ENCODE data around the gene NUDT22. TPM values are rescaled to one million over a fixed set of nuclear protein-coding genes. Genes with fewer than 3 reads are reported as not detected.

NUDT22 gene
- polyA plus RNA-seq, 3 donors from 2014 or later = 64.9 to 95.4 (median 74.9) TPM

DNA sequence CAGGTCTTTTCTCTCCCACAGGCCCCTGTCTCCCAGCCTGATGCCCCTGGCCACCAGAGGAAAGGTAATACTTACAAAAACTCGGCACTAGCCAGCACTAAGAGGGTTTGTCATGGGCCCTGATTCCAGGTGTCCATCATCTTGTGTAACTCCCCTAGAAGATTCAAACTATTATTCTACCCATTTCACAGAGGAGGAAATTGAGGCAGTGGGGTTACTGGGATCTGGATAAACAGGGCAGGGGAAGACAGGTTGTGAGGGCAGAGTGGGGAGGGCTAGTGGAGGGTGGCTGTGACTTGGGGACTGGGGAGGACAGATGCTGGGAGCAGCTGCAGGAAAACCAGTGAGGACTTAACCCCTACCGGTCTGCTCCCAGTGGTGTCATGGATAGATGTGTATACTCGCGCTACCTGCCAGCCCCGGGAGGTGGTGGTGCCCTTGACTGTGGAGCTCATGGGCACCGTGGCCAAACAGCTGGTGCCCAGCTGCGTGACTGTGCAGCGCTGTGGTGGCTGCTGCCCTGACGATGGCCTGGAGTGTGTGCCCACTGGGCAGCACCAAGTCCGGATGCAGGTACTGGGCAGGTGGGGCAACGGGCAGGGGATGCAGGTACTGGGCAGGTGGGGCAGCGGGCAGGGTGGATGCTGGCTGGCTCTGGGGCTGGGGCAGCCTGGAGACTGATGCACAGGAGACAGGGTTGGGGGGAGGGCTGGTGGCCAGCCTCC is 9.5 kb downstream of the NUDT22 start:
- Mint-ChIP-seq H3K36me3 (no peaks in the 10 kb centered on the region), H3K9me3 (no peaks in the 10 kb centered on the region), H3K27ac (peak overlapping the region; percentile 29 to 80 (median 70)), H3K27me3 (ENCODE audit: low read depth in 3 of 3) (peaks cover 1 to 5% (median 3%) of the 10 kb centered on the region in 3 donors), H3K4me3 (peak overlapping the region; percentile 76 to 80 (median 79)), H3K4me1 (peaks cover 21 to 37% of the 10 kb centered on the region in 2 donors)
- DNase-seq = no peak

DNA sequence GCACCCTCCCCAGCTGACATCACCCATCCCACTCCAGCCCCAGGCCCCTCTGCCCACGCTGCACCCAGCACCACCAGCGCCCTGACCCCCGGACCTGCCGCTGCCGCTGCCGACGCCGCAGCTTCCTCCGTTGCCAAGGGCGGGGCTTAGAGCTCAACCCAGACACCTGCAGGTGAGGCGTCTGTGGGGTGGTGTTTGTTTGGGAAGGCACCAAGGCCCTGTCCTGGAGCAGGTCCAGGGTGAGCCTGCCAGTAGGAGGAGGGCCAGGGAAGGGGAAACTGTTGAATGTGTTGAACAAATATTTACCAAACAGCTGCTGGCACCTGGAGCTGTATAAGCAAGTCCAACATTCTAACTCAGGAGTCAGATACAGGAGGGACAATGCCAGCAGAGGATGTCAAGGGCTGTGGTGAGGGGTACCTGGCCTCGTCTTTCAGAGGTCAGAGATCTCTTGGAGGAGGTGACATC is 11.4 kb downstream of the NUDT22 start:
- no peak overlapping the region for H3K4me3 Mint-ChIP-seq

DNA sequence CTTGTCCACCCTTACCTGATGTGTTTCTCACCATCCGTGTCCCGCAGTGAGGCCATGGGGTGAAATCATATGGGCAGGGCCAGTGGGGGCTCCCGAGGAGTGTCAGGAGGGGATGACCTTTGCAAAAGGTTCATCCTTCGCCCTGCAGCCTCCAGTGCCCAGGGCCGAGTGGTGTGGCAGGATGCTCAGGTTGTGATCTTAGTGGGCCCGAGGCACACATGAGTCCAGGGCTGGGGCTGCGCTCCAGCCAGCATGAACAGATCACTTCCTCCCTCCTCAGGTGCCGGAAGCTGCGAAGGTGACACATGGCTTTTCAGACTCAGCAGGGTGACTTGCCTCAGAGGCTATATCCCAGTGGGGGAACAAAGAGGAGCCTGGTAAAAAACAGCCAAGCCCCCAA is 12.0 kb downstream of the NUDT22 start:
- peak overlapping the region; percentile 8 to 100 (median 84) for H3K27ac Mint-ChIP-seq
- peaks cover 16 to 31% of the 10 kb centered on the region in 2 donors for H3K4me1 Mint-ChIP-seq
- peaks cover 9 to 11% (median 10%) of the 10 kb centered on the region in 3 donors for H3K27me3 Mint-ChIP-seq (ENCODE audit: low read depth in 3 of 3)
- no peak overlapping the region for H3K4me3 Mint-ChIP-seq
- no peaks in the 10 kb centered on the region for H3K9me3 Mint-ChIP-seq
- DNase-seq = no peak
- H3K36me3 Mint-ChIP-seq = no peaks in the 10 kb centered on the region

More for the DNA sequence above, 11.4 kb downstream of the NUDT22 start:
- peak overlapping the region in 3 of 6 donors; percentile 26 to 100 (median 62) for H3K27ac Mint-ChIP-seq
- H3K9me3 Mint-ChIP-seq = no peaks in the 10 kb centered on the region
- DNase-seq = no peak
- H3K36me3 Mint-ChIP-seq = no peaks in the 10 kb centered on the region
- H3K4me1 Mint-ChIP-seq = peaks cover 16 to 31% of the 10 kb centered on the region in 2 donors
- peaks cover 9 to 12% (median 10%) of the 10 kb centered on the region in 3 donors for H3K27me3 Mint-ChIP-seq (ENCODE audit: low read depth in 3 of 3)

DNA sequence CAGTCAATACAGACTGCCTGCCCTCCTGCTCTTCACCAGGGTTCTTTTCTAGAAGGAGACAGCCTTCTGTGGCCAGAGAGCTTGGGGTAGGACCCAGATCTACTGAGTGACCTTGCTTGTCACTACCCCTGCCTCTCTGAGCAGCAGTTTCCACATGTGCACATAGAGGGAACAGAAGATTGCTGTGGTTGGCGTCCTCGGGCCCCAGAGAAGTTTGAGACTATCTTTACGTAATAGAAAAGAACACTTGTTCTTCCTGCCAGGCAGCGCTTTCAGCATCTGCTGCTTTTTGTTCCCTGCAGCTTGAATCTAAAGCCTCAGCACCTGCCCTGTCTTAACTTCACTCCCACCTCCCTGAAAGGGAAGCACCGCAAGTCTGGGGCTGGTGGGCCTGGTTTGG is 12.9 kb downstream of the NUDT22 start:
- peaks cover 25 to 36% of the 10 kb centered on the region in 2 donors for H3K4me1 Mint-ChIP-seq
- H3K4me3 Mint-ChIP-seq = peak overlapping the region in 4 of 5 donors; percentile 17 to 33 (median 27)
- peaks cover 10 to 17% (median 12%) of the 10 kb centered on the region in 3 donors for H3K27me3 Mint-ChIP-seq (ENCODE audit: low read depth in 3 of 3)
- H3K27ac Mint-ChIP-seq = peak overlapping the region; percentile 60 to 100 (median 87)
- peaks cover 0 to 3% (median 0%) of the 10 kb centered on the region in 3 donors for H3K36me3 Mint-ChIP-seq
- no peak for DNase-seq
- H3K9me3 Mint-ChIP-seq = no peaks in the 10 kb centered on the region

DNA sequence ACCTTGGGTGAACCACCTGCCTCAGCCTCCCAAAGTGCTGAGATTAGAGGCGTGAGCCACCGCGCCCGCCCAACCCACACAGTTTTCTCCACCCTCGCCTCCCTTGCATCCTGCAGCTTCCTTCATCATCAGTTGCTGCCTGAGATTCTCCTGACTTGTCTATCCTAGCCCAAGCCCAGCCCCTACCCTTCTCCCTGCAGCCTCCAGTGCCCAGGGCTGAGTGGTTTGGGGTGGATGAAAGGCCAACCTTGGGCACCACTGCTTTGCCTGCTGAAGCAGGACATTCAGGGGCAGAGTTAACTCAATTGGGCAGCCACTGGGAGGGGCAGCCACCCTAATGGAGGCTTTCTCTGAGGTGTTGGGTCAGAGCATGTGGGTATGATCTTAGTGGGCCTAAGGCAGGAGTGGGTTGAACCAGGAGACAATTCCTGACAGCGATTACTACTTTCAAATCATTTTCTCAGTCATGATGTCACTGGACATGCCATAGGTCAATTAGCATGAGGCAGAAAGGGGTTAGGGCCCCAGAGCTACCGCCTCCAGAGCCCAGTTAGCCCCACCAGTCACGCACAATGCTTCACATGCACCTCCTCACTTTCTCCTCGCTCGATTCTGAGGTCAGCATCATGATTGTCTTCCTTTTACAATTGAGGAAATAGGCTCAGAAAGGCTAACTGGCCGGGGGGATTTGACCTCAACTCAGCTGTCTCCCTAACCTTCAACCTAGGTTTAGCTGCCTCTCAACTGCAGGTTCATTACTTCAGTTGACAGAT is 13.8 kb downstream of the NUDT22 start:
- Mint-ChIP-seq H3K36me3 (peaks cover 0 to 3% (median 0%) of the 10 kb centered on the region in 3 donors), H3K27me3 (ENCODE audit: low read depth in 3 of 3) (peaks cover 12 to 17% (median 13%) of the 10 kb centered on the region in 3 donors), H3K4me1 (peaks cover 27 to 36% of the 10 kb centered on the region in 2 donors), H3K4me3 (peak overlapping the region; percentile 84 to 94 (median 85)), H3K27ac (peak overlapping the region; percentile 99 to 100 (median 99)), H3K9me3 (no peaks in the 10 kb centered on the region)
- no peak for DNase-seq

DNA sequence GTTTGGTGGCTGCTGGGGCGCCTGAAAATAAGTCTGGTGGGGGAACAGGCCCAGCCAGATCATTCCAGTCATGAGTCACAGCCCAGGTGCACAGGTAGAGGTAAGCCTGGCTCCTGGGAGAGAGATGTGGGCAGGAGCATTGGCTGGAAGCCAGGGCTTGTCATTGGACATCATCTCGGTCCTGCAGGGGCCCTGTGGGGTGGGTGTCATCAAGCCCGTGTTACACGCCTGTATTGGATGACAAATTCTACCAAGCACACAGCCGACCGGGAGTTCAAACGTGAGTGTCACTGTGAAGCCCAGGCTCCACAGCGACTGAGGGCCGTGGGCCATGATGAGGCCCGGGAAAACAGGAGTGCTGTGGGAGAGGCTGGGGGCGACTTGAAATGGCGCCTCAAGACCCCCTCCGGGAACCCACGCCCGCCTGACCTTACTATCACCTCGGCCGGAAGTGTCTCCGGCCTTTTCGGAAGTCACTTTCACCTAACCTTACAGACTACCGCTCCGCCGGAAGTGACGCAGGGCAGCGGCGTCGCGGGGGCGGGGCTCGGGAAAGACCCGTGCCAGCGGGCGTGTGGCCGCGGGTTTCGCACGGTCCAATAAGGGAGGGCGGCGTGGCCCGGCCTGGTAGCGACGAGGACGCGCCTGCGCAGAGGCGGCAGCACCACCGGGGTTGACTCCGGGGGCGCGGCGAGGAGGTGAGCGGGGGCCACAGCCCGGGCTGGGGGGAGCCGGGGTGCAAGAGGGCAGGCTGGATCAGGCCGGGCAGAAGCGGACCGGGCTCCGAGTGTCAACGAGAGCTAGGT is 14.6 kb downstream of the NUDT22 start, which contains the start of gene FKBP2:
Gene FKBP2, plus strand, starts transcription at position 661 of the 806 bp plus-strand sequence. CDS start 1,293 bp downstream, outside the sequence.
- Mint-ChIP-seq H3K4me3 (peak within 1 kb of the TSS; percentile 84 to 94 (median 85)), H3K27me3 (ENCODE audit: low read depth in 3 of 3) (peaks cover 12 to 17% (median 13%) of the 10 kb centered on the region in 3 donors), H3K9me3 (no peaks in the 10 kb centered on the region), H3K27ac (peak within 1 kb of the TSS; percentile 99 to 100 (median 99)), H3K36me3 (peaks cover 0 to 3% (median 0%) of the 10 kb centered on the region in 3 donors), H3K4me1 (peaks cover 26 to 37% of the 10 kb centered on the region in 2 donors)
- DNase-seq = peak; percentile 99

DNA sequence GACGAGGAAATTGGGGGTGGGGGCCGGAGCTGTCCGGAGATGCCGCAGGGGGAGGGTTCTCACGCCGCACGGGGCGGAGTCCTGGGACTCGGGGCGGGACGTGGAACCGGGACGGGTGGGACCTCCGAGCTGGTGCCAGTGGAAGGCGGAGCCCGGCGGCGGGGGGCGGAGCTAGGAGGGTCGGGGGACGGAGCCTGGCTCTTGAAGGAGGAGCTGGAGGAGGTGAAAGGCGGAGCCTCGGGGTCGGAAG is 15.1 kb downstream of the NUDT22 start:
- peaks cover 0 to 3% (median 0%) of the 10 kb centered on the region in 3 donors for H3K36me3 Mint-ChIP-seq
- H3K27ac Mint-ChIP-seq = peak overlapping the region; percentile 99 to 100 (median 99)
- H3K4me3 Mint-ChIP-seq = peak overlapping the region; percentile 84 to 94 (median 85)
- peak; percentile 100 for DNase-seq
- peaks cover 12 to 17% (median 15%) of the 10 kb centered on the region in 3 donors for H3K27me3 Mint-ChIP-seq (ENCODE audit: low read depth in 3 of 3)
- no peaks in the 10 kb centered on the region for H3K9me3 Mint-ChIP-seq
- peaks cover 30 to 42% of the 10 kb centered on the region in 2 donors for H3K4me1 Mint-ChIP-seq

DNA sequence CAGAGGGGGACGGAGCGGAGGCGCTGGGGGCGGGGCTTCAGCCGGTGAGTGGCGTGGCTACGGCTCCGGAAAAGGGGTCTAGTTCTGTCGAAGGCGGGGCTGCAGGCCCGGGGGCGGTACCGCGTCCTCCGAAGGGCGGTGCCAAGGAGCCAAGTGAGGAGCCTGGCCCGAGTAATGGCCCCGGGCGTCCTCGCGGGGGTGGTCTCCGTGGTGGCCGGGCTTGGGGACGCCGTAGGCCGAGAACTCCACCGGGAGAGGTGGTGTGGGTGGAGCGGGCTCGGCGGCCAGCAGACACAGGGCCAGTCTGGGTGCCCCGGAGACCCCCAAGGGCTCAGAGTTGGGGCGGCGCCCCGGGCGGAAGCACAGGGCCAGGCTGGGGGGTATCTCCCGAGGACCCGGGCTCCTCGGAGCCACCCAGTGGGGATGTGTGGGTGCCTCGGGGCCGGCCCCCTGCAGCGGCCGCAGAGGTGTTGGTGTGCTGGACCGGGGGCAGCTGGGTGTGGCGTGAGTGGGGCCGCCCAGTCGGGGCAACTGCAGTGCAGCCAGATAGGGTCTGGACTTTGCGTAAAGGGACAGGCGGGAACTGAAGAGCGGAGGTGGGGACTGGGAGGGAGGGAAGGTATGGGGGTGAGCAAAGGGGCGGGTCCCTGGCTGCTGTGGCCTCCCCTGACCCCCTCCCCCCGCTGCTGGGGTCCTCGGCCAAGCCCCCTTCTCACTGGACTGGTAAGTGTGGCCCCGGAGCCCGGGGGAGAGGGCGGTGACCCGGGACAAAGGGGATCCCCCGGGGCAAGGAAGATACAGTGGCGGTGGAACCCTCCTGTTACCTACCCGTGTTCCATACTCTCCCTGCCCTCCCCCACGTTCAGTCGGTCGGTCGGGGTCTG is 15.7 kb downstream of the NUDT22 start:
- Mint-ChIP-seq H3K9me3 (no peaks in the 10 kb centered on the region), H3K4me1 (peaks cover 30 to 43% of the 10 kb centered on the region in 2 donors), H3K4me3 (peak overlapping the region; percentile 84 to 94 (median 85)), H3K27ac (peak overlapping the region; percentile 99 to 100 (median 99)), H3K36me3 (peaks cover 0 to 3% (median 0%) of the 10 kb centered on the region in 3 donors), H3K27me3 (ENCODE audit: low read depth in 3 of 3) (peaks cover 12 to 17% (median 15%) of the 10 kb centered on the region in 3 donors)
- DNase-seq = no peak

DNA sequence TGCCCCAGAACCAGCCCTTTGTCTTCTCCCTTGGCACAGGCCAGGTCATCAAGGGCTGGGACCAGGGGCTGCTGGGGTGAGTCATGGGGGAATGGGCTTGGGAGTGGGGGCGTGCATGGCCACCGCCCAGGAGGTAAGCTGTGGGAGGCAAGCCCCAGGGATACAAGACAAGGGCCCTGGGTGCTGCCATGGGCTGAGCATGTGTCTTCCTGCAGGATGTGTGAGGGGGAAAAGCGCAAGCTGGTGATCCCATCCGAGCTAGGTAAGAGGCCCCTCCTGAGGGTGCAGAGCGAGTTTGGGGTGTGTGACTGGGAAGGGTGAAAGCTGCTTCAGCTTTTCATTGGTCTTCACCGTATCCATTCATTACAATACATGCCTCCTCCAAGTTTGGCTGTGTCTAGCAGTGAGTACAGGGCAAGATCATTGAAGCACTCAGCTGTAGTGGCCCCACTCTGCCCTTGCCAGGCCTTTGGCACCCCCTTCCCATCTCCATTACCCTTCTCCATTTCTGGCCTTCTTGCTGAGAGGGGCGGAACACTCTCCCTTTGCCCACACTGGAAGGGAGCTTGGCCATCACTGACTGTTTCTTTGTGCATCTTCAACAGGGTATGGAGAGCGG is 17.3 kb downstream of the NUDT22 start:
- peaks cover 12 to 19% (median 15%) of the 10 kb centered on the region in 3 donors for H3K27me3 Mint-ChIP-seq (ENCODE audit: low read depth in 3 of 3)
- peak overlapping the region; percentile 51 to 73 (median 60) for H3K4me3 Mint-ChIP-seq
- H3K27ac Mint-ChIP-seq = peak overlapping the region in 5 of 6 donors; percentile 8 to 59 (median 50)
- peaks cover 36 to 52% of the 10 kb centered on the region in 2 donors for H3K4me1 Mint-ChIP-seq
- H3K36me3 Mint-ChIP-seq = peaks cover 0 to 3% (median 0%) of the 10 kb centered on the region in 3 donors
- DNase-seq = no peak
- H3K9me3 Mint-ChIP-seq = no peaks in the 10 kb centered on the region

DNA sequence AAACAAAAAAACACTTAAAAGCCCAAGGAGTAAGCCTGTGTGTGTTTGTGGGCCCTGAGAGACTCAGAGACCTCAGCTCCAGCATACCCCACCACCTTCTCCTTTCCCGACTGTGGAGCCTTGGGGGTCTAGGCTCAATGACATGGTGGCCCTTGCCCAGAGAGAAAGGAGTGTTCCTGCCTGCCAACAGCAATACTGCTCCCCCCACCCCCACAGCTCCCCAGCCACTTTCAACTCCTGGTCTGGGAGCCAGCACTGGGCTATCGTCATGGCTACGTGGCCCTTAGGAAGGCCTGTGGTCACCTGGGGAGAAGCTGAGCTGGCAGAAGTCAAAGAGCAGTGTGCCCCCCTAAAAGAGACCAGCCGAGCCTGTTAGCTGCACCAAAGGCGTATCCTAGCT is 18.0 kb downstream of the NUDT22 start:
- peaks cover 36 to 50% of the 10 kb centered on the region in 2 donors for H3K4me1 Mint-ChIP-seq
- DNase-seq = no peak
- peaks cover 12 to 19% (median 15%) of the 10 kb centered on the region in 3 donors for H3K27me3 Mint-ChIP-seq (ENCODE audit: low read depth in 3 of 3)
- H3K36me3 Mint-ChIP-seq = peaks cover 0 to 3% (median 0%) of the 10 kb centered on the region in 3 donors
- peak overlapping the region in 3 of 6 donors; percentile 7 to 49 (median 8) for H3K27ac Mint-ChIP-seq
- H3K9me3 Mint-ChIP-seq = no peaks in the 10 kb centered on the region
- peak overlapping the region in 4 of 5 donors; percentile 3 to 60 (median 34) for H3K4me3 Mint-ChIP-seq

DNA sequence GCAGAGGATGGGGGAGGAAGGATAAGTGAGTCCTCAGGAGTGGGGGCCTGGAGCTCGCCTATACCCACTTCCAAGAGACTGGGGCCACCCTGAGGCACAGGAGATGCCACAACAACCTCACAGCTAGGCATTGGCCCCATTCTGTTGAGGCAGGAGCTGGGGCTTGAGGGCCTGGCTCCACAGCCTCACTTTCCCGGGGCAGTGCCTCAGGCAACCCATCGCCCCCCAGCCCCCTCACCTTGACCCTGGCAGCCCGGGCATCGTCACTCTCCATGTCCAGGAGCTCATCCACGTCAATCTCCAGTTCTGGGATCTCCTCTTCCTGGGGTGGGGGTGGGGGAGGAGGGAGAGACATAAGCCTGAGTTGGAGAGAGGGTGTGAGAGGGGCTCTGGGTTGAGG is 18.9 kb downstream of the NUDT22 start:
- Mint-ChIP-seq H3K36me3 (peaks cover 0 to 3% (median 0%) of the 10 kb centered on the region in 3 donors), H3K9me3 (no peaks in the 10 kb centered on the region), H3K4me1 (peaks cover 35 to 49% of the 10 kb centered on the region in 2 donors), H3K27ac (peak overlapping the region in 3 of 6 donors; percentile 7 to 80 (median 39)), H3K27me3 (ENCODE audit: low read depth in 3 of 3) (peaks cover 14 to 17% (median 15%) of the 10 kb centered on the region in 3 donors), H3K4me3 (peak overlapping the region in 2 of 5 donors; percentile 75 to 81)
- no peak for DNase-seq

DNA sequence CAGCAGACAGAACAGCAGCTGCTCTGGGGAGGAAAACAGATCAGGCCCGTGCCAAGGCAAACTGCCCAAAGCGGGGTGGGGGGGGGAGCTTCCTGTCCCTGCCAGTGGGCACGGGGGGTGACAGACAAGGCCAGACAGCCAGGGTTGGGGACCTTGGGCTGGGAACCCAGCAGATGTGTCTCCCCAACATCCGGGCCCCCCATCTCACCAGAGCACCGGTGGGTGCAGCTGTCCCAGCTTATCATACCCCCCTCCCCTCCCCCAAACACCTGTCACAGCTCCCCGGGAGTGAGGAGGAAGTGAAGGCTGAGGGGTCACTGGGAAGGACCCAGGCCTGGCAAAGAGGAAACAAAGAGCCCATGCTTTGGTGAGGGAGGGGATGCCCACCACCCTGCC is 19.3 kb downstream of the NUDT22 start:
- H3K27me3 Mint-ChIP-seq (ENCODE audit: low read depth in 3 of 3) = peaks cover 13 to 17% (median 14%) of the 10 kb centered on the region in 3 donors
- H3K9me3 Mint-ChIP-seq = no peaks in the 10 kb centered on the region
- peak overlapping the region in 5 of 6 donors; percentile 34 to 86 (median 79) for H3K27ac Mint-ChIP-seq
- peaks cover 30 to 44% of the 10 kb centered on the region in 2 donors for H3K4me1 Mint-ChIP-seq
- H3K36me3 Mint-ChIP-seq = peaks cover 0 to 3% (median 0%) of the 10 kb centered on the region in 3 donors
- peak; percentile 47 to 53 (median 51) for DNase-seq
- H3K4me3 Mint-ChIP-seq = peak overlapping the region; percentile 75 to 81 (median 79)

Measured in immature natural killer cell (primary cell).